Heart left ventricle (tissue), 13 donors: ENCODE measurements around the gene PIM2.

Experiments
- CTCF ChIP-seq, 12 donors: fragments of 200-600 bp; sonication (generic) in 4 of 12; IDR thresholded peaks; one replicate each; pipeline versions ENCODE4 v1.5.0 to v1.8.0; 2018 to 2022; ENCODE audit warnings: antibody characterized with exemption in 12 of 12, mild to moderate bottlenecking in 5 of 12
- POLR2A ChIP-seq, 2 donors: fragments of 450-650 bp; IDR thresholded peaks; one replicate each; pipeline ENCODE4 v1.6.1; 2017; ENCODE audit warnings: antibody characterized with exemption in 2 of 2, mild to moderate bottlenecking in 2 of 2, moderate library complexity in 2 of 2
- donor health status: ischemic (EF 13 %, LVEDD 7.1; RV severe dilation, severe dysfunction).
- donor health status: DM: no; HTN: yes; CAD: no.
- donor health status: DM: no; HTN: no; CAD: no.
- donor health status: ischemic (EF 25% LVEDD 6.9; RV normal size, moderate dysfunction).
- donor health status: ischemic (EF 25% LVEDD 5.7; RV mildly dilated, moderate dysfunction).
- donor health status: ischemic (EF 35%, LVEDD 5.7; RV mildly dilated, moderate dysfunction).
- donor health status: nonischemic (EF 11% LVEDD 7.7; RV severe dilation, severe dysfunction).
- donor health status: DM: yes; HTN: yes; CAD: no.
- donor health status: PGD.
- donor health status: ischemic (EF 29% LVEDD 5.4; RV normal size, mild dysfunction).
- donor health status: nonischemic (EF 23%, LVEDD 6.1; RV moderate dilation, normal function).

- TF ChIP-seq CTCF (IDR thresholded peaks at IDR 0.05) (no peak), POLR2A (IDR thresholded peaks at IDR 0.05) (no peak)
These were observed 17.7 kb upstream of the PIM2 start for GRCh38 chrX:48936429-48937053.
